Measurements from ENCODE around the gene RSU1. TPM values are rescaled to one million over a fixed set of nuclear protein-coding genes. Genes with fewer than 3 reads are reported as not detected.
A peak's percentile ranks its signal among the peaks of the same experiment; 100 is the strongest.

Gene RSU1
- total and polyA plus RNA-seq, 2 of the 13 experiments (the other 11 are each of a cell fraction or from before 2014, with no cell fraction given), result 32.3 to 35.1 TPM

DNA sequence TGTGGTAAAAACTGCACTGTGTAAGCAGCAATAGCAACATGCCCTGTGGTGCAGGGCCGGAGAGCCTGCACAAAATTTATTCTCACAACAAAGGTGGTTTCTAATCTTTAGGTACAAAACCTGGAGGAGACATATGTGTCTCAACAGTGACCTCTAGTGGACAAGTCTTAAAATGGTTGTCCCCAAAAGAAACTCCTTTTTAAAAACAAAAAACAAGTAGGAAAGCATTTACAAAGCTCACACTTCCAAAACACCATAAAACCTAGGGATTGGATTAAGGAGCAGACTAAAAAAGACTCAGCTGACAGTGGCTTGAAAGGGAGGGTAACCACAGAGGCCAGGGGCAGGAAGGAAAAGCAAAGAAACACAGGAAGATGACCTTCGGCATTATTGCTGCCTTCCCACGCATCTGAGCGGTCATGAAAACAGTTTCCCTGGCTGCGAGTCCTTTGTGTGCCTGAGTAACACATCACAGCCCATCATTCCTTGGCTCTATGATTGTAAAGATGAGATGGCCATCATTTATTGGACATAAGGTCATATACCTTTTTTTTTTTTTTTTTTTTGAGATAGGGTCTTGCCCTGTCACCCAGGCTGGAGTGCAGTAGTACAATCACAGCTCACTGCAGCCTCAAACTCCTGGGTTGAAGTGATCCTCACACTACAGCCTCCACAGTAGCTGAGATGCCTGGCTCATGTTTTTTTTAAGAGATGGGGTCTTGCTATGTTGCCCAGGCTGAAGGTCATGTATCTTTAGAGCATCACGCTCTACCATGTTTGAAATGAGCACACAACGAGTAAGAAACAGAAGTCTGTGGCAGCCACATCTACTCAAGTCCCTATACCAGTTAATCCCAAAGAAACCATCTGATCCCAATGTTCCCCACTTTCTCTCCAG lies 39.5 kb downstream of the RSU1 start (continued):
- TF ChIP-seq, protein P1, sequence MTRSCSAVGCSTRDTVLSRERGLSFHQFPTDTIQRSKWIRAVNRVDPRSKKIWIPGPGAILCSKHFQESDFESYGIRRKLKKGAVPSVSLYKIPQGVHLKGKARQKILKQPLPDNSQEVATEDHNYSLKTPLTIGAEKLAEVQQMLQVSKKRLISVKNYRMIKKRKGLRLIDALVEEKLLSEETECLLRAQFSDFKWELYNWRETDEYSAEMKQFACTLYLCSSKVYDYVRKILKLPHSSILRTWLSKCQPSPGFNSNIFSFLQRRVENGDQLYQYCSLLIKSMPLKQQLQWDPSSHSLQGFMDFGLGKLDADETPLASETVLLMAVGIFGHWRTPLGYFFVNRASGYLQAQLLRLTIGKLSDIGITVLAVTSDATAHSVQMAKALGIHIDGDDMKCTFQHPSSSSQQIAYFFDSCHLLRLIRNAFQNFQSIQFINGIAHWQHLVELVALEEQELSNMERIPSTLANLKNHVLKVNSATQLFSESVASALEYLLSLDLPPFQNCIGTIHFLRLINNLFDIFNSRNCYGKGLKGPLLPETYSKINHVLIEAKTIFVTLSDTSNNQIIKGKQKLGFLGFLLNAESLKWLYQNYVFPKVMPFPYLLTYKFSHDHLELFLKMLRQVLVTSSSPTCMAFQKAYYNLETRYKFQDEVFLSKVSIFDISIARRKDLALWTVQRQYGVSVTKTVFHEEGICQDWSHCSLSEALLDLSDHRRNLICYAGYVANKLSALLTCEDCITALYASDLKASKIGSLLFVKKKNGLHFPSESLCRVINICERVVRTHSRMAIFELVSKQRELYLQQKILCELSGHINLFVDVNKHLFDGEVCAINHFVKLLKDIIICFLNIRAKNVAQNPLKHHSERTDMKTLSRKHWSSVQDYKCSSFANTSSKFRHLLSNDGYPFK (CRISPR knock-in tag; IDR thresholded peaks at IDR 0.05; ENCODE audit: borderline replicate concordance), result no peak
- TF ChIP-seq HHEX (CRISPR knock-in tag; IDR thresholded peaks at IDR 0.05) (no peak), ZSCAN31 (CRISPR knock-in tag; IDR thresholded peaks at IDR 0.05; ENCODE audit: low read depth) (no peak), U2AF2 (IDR thresholded peaks at IDR 0.05; ENCODE audit: low read depth, low read length) (no peak), MEIS2 (CRISPR knock-in tag; IDR thresholded peaks at IDR 0.05) (no peak), GFI1 (CRISPR knock-in tag; IDR thresholded peaks at IDR 0.05; ENCODE audit: borderline replicate concordance) (no peak), EEA1 (CRISPR knock-in tag; IDR thresholded peaks at IDR 0.05; ENCODE audit: borderline replicate concordance) (no peak), ZFP41 (CRISPR knock-in tag; IDR thresholded peaks at IDR 0.05; ENCODE audit: borderline replicate concordance) (no peak), SATB2 (CRISPR knock-in tag; IDR thresholded peaks at IDR 0.05) (no peak)
- TF ChIP-seq, protein P2, sequence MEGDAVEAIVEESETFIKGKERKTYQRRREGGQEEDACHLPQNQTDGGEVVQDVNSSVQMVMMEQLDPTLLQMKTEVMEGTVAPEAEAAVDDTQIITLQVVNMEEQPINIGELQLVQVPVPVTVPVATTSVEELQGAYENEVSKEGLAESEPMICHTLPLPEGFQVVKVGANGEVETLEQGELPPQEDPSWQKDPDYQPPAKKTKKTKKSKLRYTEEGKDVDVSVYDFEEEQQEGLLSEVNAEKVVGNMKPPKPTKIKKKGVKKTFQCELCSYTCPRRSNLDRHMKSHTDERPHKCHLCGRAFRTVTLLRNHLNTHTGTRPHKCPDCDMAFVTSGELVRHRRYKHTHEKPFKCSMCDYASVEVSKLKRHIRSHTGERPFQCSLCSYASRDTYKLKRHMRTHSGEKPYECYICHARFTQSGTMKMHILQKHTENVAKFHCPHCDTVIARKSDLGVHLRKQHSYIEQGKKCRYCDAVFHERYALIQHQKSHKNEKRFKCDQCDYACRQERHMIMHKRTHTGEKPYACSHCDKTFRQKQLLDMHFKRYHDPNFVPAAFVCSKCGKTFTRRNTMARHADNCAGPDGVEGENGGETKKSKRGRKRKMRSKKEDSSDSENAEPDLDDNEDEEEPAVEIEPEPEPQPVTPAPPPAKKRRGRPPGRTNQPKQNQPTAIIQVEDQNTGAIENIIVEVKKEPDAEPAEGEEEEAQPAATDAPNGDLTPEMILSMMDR (CRISPR knock-in tag; IDR thresholded peaks at IDR 0.05), result peak; percentile 68
- TF ChIP-seq, protein P3, sequence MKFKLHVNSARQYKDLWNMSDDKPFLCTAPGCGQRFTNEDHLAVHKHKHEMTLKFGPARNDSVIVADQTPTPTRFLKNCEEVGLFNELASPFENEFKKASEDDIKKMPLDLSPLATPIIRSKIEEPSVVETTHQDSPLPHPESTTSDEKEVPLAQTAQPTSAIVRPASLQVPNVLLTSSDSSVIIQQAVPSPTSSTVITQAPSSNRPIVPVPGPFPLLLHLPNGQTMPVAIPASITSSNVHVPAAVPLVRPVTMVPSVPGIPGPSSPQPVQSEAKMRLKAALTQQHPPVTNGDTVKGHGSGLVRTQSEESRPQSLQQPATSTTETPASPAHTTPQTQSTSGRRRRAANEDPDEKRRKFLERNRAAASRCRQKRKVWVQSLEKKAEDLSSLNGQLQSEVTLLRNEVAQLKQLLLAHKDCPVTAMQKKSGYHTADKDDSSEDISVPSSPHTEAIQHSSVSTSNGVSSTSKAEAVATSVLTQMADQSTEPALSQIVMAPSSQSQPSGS (CRISPR knock-in tag; IDR thresholded peaks at IDR 0.05), result no peak
- TF ChIP-seq, protein P4, sequence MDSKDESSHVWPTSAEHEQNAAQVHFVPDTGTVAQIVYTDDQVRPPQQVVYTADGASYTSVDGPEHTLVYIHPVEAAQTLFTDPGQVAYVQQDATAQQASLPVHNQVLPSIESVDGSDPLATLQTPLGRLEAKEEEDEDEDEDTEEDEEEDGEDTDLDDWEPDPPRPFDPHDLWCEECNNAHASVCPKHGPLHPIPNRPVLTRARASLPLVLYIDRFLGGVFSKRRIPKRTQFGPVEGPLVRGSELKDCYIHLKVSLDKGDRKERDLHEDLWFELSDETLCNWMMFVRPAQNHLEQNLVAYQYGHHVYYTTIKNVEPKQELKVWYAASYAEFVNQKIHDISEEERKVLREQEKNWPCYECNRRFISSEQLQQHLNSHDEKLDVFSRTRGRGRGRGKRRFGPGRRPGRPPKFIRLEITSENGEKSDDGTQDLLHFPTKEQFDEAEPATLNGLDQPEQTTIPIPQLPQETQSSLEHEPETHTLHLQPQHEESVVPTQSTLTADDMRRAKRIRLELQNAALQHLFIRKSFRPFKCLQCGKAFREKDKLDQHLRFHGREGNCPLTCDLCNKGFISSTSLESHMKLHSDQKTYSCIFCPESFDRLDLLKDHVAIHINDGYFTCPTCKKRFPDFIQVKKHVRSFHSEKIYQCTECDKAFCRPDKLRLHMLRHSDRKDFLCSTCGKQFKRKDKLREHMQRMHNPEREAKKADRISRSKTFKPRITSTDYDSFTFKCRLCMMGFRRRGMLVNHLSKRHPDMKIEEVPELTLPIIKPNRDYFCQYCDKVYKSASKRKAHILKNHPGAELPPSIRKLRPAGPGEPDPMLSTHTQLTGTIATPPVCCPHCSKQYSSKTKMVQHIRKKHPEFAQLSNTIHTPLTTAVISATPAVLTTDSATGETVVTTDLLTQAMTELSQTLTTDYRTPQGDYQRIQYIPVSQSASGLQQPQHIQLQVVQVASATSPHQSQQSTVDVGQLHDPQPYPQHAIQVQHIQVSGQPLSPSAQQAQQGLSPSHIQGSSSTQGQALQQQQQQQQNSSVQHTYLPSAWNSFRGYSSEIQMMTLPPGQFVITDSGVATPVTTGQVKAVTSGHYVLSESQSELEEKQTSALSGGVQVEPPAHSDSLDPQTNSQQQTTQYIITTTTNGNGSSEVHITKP (CRISPR knock-in tag; IDR thresholded peaks at IDR 0.05; ENCODE audit: low read depth), result no peak
- TF ChIP-seq, protein P5, sequence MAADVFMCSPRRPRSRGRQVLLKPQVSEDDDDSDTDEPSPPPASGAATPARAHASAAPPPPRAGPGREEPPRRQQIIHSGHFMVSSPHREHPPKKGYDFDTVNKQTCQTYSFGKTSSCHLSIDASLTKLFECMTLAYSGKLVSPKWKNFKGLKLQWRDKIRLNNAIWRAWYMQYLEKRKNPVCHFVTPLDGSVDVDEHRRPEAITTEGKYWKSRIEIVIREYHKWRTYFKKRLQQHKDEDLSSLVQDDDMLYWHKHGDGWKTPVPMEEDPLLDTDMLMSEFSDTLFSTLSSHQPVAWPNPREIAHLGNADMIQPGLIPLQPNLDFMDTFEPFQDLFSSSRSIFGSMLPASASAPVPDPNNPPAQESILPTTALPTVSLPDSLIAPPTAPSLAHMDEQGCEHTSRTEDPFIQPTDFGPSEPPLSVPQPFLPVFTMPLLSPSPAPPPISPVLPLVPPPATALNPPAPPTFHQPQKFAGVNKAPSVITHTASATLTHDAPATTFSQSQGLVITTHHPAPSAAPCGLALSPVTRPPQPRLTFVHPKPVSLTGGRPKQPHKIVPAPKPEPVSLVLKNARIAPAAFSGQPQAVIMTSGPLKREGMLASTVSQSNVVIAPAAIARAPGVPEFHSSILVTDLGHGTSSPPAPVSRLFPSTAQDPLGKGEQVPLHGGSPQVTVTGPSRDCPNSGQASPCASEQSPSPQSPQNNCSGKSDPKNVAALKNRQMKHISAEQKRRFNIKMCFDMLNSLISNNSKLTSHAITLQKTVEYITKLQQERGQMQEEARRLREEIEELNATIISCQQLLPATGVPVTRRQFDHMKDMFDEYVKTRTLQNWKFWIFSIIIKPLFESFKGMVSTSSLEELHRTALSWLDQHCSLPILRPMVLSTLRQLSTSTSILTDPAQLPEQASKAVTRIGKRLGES (CRISPR knock-in tag; IDR thresholded peaks at IDR 0.05; ENCODE audit: borderline replicate concordance), result no peak
- TF ChIP-seq, protein P6, sequence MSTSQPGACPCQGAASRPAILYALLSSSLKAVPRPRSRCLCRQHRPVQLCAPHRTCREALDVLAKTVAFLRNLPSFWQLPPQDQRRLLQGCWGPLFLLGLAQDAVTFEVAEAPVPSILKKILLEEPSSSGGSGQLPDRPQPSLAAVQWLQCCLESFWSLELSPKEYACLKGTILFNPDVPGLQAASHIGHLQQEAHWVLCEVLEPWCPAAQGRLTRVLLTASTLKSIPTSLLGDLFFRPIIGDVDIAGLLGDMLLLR (CRISPR knock-in tag; IDR thresholded peaks at IDR 0.05), result no peak

Measured in HepG2 (cell line).